Sigmoid colon (tissue), 7 donors: ENCODE measurements around the gene SPRED2. TPM values are rescaled to one million over a fixed set of nuclear protein-coding genes. Genes with fewer than 3 reads are reported as not detected.

Experiments
- DNase-seq: peaks from one replicate; pipeline ENCODE4 v3.0.0-alpha.2; 2019
- H3K27ac ChIP-seq, 4 donors: fragments of 200-600 bp; sonication (generic); one replicate each; pipeline ENCODE4 v1.5.1; 2016 to 2019; ENCODE audit warnings: mild to moderate bottlenecking in 1 of 4
- H3K27me3 ChIP-seq, 3 donors: fragments of 200-600 bp; sonication (generic); one replicate each; pipeline ENCODE4 v1.5.1; 2019; ENCODE audit warnings: mild to moderate bottlenecking in 1 of 3
- H3K36me3 ChIP-seq, 4 donors: fragments of 200-600 bp; sonication (generic); one replicate each; pipeline ENCODE4 v1.5.1; 2016 to 2019
- H3K4me1 ChIP-seq, 4 donors: fragments of 200-600 bp; sonication (generic); one replicate each; pipeline ENCODE4 v1.5.1; 2017 to 2019
- H3K4me3 ChIP-seq, 4 donors: fragments of 200-600 bp; sonication (generic); one replicate each; pipeline ENCODE4 v1.5.1; 2017 to 2019; ENCODE audit warnings: mild to moderate bottlenecking in 2 of 4, moderate library complexity in 1 of 4
- H3K9me3 ChIP-seq, 4 donors: fragments of 200-600 bp in 3 of 4; sonication (generic) in 3 of 4; one replicate each; pipeline versions ENCODE4 v1.5.1 to v1.6.1; 2013 to 2019
- CTCF ChIP-seq, 4 experiments: fragments of 450-650 bp in 3 of 4; fragments of 200-600 bp in 1 of 4; IDR thresholded peaks; one replicate each; pipeline ENCODE4 v1.5.1; 2016 to 2019; ENCODE audit warnings: antibody characterized with exemption in 4 of 4, mild to moderate bottlenecking in 3 of 4, moderate library complexity in 2 of 4
- EP300 ChIP-seq, 4 donors: sonication (generic); formaldehyde crosslinking; IDR thresholded peaks; one replicate each; pipeline ENCODE4 v1.6.1; 2017; ENCODE audit warnings: antibody characterized with exemption in 4 of 4
- POLR2A ChIP-seq, 2 donors: fragments of 450-650 bp; IDR thresholded peaks; one replicate each; pipeline ENCODE4 v1.6.1; 2016; ENCODE audit warnings: antibody characterized with exemption in 2 of 2, mild to moderate bottlenecking in 2 of 2, moderate library complexity in 2 of 2
- POLR2AphosphoS5 ChIP-seq, 4 donors: sonication (generic); formaldehyde crosslinking; IDR thresholded peaks; one replicate each; pipeline ENCODE4 v1.6.1; 2017; ENCODE audit warnings: antibody characterized with exemption in 4 of 4
- WGBS, 2 donors: extraction: QIAGEN DNeasy Blood & Tissue Kit; methylation state at CpG; one replicate each; pipeline ENCODE4 v1.1.7; 2013; 5-methylcytosine and 5-hydroxymethylcytosine counted together
- intact Hi-C: fragments of 100-400 bp; cut with DNase I; formaldehyde crosslinking; loops from one replicate; pipeline ENCODE4 v1.15.1; 2023
- polyA plus RNA-seq, 3 donors: library from polyadenylated mRNA; stranded (reverse); fragments of 200-250 nt; gene quantifications; one replicate each; pipeline ENCODE4 v1.2.3, GENCODE V29; 2013
- total RNA-seq, 4 donors: library from RNA; depleted of rRNA; stranded (reverse); fragments of >200 nt; gene quantifications; one replicate each; pipeline ENCODE4 v1.1.0, GENCODE V29; 2016
- donor health status: healthy with polysubstance abuse.
- donor health status: Bipolar disorder and iron deficiency.
- donor health status: healthy.

The SPRED2 gene
- total and polyA plus RNA-seq, 7 donors: 6.1 to 31.2 (median 13.0) TPM

- Histone ChIP-seq H3K27me3 (no peaks in the 10 kb centered on the region), H3K36me3 (no peaks in the 10 kb centered on the region), H3K27ac (no peak overlapping the region), H3K4me1 (no peaks in the 10 kb centered on the region), H3K4me3 (no peak overlapping the region), H3K9me3 (no peaks in the 10 kb centered on the region)
- intact Hi-C loops: no loop called here
- DNase-seq: no peak
- WGBS, 2 donors: 88 to 91% methylated on average over 3 of the region's 3 CpGs
- TF ChIP-seq EP300 (IDR thresholded peaks at IDR 0.05) (no peak), CTCF (IDR thresholded peaks at IDR 0.05) (no peak), POLR2A (IDR thresholded peaks at IDR 0.05) (no peak), POLR2AphosphoS5 (IDR thresholded peaks at IDR 0.05) (no peak)
Observed at GRCh38 chr2:65450393-65450792, 18.0 kb upstream of the SPRED2 start.

- Histone ChIP-seq H3K36me3 (no peaks in the 10 kb centered on the region), H3K27me3 (no peaks in the 10 kb centered on the region), H3K9me3 (no peaks in the 10 kb centered on the region), H3K4me3 (no peak overlapping the region), H3K4me1 (no peaks in the 10 kb centered on the region), H3K27ac (no peak overlapping the region)
- intact Hi-C loops: no loop called here
- TF ChIP-seq POLR2AphosphoS5 (IDR thresholded peaks at IDR 0.05) (no peak), POLR2A (IDR thresholded peaks at IDR 0.05) (no peak), CTCF (IDR thresholded peaks at IDR 0.05) (no peak), EP300 (IDR thresholded peaks at IDR 0.05) (no peak)
- 89 to 94% methylated on average over 5 of the region's 5 CpGs for WGBS, 2 donors
- DNase-seq: no peak
Observed at GRCh38 chr2:65443509-65444186, 11.2 kb upstream of the SPRED2 start.

GRCh38 chr2:65442420-65443020 is 10.1 kb upstream of the SPRED2 start:
- intact Hi-C loops: no loop called here
- Histone ChIP-seq H3K36me3 (no peaks in the 10 kb centered on the region), H3K27me3 (no peaks in the 10 kb centered on the region), H3K9me3 (no peaks in the 10 kb centered on the region), H3K27ac (no peak overlapping the region), H3K4me3 (no peak overlapping the region), H3K4me1 (no peaks in the 10 kb centered on the region)
- TF ChIP-seq EP300 (IDR thresholded peaks at IDR 0.05): no peak
- TF ChIP-seq POLR2AphosphoS5 (IDR thresholded peaks at IDR 0.05): no peak
- TF ChIP-seq POLR2A (IDR thresholded peaks at IDR 0.05): no peak
- TF ChIP-seq CTCF (IDR thresholded peaks at IDR 0.05): no peak
- 92 to 94% methylated on average over 5 of the region's 5 CpGs for WGBS, 2 donors
- DNase-seq: no peak

- no peak for TF ChIP-seq POLR2A (IDR thresholded peaks at IDR 0.05)
- no peak for TF ChIP-seq POLR2AphosphoS5 (IDR thresholded peaks at IDR 0.05)
- no peak for TF ChIP-seq EP300 (IDR thresholded peaks at IDR 0.05)
- TF ChIP-seq CTCF (IDR thresholded peaks at IDR 0.05): no peak
- Histone ChIP-seq H3K36me3 (no peaks in the 10 kb centered on the region), H3K9me3 (no peaks in the 10 kb centered on the region), H3K27me3 (no peaks in the 10 kb centered on the region), H3K4me3 (no peak overlapping the region), H3K4me1 (peaks cover 3 to 13% (median 6%) of the 10 kb centered on the region in 4 donors), H3K27ac (no peak overlapping the region)
- 98 to 99% methylated on average over 2 of the region's 2 CpGs for WGBS, 2 donors
- DNase-seq: no peak
- intact Hi-C loops: loop anchor here (5.0 to 10.0 kb wide), 2 partner anchors 114 to 374 kb away; no protein-coding TSS in a partner anchor
Observed at GRCh38 chr2:65438137-65438899, 5.9 kb upstream of the SPRED2 start.
